AG10803 (cell line): ENCODE measurements around the gene CDH24.

Experiments
- DNase-seq: peaks from one replicate; pipeline ENCODE4 v3.0.0; 2010; ENCODE audit warnings: low read depth
- H3K4me3 ChIP-seq: 2 replicates; pipeline ENCODE4 v1.5.1; 2011; ENCODE audit warnings: mild to moderate bottlenecking, low read length, control low read depth
- TF ChIP-seq, protein P1 (sequence below): conservative IDR thresholded peaks from 2 replicates; pipeline ENCODE4 v1.5.1; 2011; ENCODE audit warnings: mild to moderate bottlenecking, low read length, control low read depth, inconsistent platforms

CDH24 gene

DNA sequence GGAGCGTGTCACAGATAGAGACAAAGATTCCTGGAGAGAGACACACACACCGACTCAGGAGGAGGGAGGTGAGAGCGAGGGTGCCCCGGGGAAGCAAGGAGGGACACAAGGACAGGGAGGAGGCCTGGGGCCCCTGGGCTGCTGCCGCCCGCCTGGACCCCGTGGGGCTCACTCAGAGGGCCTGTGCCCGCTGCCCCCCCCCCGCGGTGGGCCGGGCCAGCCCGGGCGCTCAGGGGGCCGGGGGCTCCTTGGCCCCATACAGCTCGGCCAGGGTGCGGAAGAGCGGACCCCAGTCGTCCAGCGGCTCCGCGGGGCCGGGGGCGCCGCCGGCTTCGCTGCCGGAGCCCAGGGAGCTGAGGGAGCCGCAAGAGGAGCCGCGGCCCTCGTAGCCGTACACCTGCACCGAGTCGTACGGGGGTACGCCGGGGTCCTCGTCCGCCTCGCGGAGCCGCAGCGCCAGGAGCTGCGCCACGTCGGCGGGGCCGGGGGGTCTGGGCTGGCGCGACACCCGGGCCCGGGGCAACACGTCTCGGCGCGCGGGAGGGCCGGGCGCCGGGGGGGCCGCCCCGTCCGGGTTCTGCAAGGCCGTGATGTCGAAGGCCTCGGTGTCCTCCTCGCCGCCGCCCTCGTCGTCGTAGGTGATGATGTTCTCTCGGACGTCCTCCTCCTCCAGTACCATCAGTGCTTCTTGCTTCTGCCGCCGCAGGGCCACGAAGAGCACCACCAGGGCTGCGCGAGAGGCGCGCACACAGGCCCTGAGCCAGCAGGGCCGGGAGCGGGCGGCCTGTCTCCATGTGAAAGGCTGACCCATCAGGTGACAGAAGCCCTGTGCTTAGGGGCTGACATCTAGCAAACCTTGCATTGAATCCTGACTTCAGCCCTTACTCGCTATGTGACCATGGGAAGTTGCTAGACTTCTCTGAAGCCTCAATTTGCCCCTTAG is 9.3 kb downstream of the CDH24 start:
- TF ChIP-seq, protein P1, sequence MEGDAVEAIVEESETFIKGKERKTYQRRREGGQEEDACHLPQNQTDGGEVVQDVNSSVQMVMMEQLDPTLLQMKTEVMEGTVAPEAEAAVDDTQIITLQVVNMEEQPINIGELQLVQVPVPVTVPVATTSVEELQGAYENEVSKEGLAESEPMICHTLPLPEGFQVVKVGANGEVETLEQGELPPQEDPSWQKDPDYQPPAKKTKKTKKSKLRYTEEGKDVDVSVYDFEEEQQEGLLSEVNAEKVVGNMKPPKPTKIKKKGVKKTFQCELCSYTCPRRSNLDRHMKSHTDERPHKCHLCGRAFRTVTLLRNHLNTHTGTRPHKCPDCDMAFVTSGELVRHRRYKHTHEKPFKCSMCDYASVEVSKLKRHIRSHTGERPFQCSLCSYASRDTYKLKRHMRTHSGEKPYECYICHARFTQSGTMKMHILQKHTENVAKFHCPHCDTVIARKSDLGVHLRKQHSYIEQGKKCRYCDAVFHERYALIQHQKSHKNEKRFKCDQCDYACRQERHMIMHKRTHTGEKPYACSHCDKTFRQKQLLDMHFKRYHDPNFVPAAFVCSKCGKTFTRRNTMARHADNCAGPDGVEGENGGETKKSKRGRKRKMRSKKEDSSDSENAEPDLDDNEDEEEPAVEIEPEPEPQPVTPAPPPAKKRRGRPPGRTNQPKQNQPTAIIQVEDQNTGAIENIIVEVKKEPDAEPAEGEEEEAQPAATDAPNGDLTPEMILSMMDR: no peak
- H3K4me3 ChIP-seq: no peak overlapping the region
- DNase-seq: no peak

DNA sequence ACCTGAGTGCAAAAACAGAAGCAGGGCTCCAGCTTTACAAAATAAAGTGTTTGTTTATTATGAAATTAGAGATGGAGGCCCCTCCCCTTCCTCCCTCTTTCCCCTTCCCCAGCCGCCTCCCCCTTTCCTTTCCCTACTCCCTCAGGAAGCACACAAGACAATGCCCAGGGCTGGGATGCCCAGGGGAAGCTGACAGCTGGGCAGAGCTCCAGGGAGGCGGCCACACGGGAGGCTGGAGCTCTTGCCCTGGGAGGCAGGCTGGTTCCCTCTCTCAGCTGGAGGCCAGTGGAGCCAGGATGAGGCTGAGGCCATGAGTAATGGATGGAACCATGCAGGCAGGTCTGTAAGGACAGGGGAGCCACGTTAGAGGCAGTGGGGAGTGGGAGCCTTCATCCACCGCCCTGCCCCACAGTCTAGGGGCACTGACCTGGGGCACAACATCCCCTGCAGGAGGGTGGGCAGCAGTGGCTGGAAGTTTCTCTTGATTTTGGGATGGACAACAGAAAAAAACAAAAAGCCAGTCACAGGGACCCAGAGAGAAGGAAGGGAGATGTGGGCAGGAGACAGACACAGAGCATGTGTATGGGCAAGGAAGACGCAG is 10.2 kb downstream of the CDH24 start:
- H3K4me3 ChIP-seq: no peak overlapping the region
- DNase-seq: no peak
- TF ChIP-seq, protein P1: no peak

DNA sequence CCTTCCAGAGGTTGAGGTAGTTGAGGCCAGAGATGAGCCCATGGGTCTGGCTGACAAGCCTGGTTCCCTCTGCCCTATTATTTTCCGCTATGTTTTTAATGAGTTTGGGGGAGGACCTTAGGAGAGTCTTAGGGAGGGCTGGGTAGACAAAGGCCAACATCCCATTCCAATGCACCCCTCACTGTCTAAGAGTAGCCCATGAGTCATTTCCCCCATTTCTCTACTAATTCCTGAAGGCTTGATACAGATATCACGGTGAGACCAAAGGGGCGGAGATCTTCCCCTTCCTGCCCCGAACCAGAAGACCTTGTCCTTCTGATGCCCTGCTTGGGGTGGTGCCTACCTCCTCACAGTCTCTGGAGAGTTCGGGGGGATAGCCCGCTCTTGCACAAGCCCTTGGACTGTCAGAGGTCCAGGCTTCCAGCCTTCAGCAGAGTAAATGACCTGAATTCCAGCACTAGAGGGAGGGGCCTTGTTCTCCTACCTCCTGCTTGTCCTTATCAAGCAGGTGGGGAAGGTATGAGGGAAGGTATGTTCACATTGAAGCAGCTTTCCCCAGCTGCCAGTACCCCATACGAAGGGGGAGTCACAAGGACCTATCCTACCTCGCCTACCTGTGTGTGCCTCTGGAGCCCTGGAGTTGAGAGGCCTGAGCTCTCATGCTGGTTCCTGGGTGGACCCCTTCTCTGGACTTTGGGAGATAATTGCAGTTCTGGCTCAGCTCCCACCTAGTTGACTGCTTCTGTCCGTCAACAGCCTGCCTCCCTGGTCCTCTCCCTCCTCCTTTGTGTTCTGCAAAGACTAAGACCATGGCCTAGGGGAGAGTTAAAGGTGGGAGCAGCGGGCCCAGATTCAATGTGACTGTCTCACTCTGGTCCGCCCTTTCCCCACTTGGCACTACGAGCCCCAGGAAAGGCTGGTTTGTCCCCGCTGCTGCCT is 11.6 kb downstream of the CDH24 start:
- TF ChIP-seq, protein P1: no peak
- no peak overlapping the region for H3K4me3 ChIP-seq
- no peak for DNase-seq

DNA sequence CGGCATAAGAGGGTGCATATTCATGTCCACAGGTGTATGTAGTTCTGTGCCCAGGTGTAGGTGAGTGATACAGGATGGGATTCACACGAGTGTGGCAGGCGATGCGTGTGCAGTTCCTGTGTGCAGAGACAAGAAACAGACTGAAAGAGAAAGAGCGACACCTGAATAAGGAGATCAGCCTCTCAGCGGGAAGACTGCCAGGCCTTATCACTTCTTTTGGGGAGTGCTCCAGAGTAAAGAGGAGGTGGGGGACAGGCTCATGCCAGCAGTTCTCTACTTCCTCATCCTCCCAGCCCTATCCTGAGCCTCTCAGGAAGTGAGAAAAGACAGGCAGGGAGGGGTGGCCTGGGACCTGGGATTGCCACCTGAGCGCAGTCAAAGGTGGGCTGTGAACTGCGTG is 12.5 kb downstream of the CDH24 start:
- no peak overlapping the region for H3K4me3 ChIP-seq
- TF ChIP-seq, protein P1: no peak
- no peak for DNase-seq

DNA sequence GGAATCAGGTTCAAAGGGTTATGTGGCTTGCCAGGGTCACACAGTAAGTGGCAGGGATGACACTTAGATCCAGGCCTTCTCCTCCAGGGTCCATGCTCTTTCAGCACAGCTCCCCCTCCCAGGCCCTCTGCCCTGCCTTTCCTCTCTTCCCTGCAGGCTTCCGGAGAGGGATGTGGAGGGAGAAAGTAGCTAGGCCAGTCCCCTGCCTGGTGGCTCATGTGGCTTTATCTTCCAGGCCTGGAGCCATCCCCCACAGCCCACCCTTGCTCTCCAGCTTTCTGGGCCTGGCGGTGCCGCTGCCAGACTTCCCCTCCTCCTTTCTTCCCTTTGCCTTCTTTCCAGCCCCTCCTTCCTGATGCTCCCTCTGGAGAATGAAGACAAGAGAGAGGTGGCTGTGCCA is 13.6 kb downstream of the CDH24 start:
- no peak for DNase-seq
- TF ChIP-seq, protein P1: no peak
- H3K4me3 ChIP-seq: no peak overlapping the region

DNA sequence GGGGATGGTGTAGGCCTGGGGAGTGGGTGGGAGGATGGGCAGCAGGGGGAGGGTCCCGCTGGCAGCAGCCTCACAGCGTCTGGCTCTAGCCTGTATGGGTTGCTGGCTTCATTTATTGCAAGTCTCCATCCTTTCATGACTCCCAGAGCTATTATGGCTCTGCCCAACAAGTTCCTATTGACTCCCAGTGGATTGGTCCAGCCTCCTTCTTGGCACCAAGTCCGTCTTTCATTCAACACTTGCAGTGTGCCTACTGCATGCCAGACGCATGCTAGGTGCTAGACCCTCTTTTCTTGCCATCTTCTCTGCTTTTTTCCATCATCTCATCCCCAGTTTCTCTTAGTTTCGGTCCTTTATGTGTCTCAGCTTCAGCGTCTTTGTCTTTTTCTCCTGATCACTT is 14.2 kb downstream of the CDH24 start:
- DNase-seq: no peak
- no peak overlapping the region for H3K4me3 ChIP-seq
- TF ChIP-seq, protein P1: no peak
